ENCODE results near the gene PLEKHA8.
A peak's percentile ranks its signal among the peaks of the same experiment; 100 is the strongest.
"Not testable (repeated sequence)": the region's sequence is repeated elsewhere in the genome, so short reads cannot be mapped to it uniquely, and the experiment has no call there.

The PLEKHA8 gene

GRCh38 chr7:30065746-30066145 is 37.5 kb downstream of the PLEKHA8 start:
- DNase-seq (ENCODE audit: low spot score), result no peak

GRCh38 chr7:30066687-30067086 is 38.5 kb downstream of the PLEKHA8 start:
- no peak for DNase-seq (ENCODE audit: low spot score)

- DNase-seq (ENCODE audit: low spot score), result no peak
Measured at GRCh38 chr7:30068117-30068516, 39.9 kb downstream of the PLEKHA8 start.

- no peak for DNase-seq (ENCODE audit: low spot score)
Measured at GRCh38 chr7:30069096-30069867, 41.1 kb downstream of the PLEKHA8 start.

GRCh38 chr7:30070052-30070451 is 41.8 kb downstream of the PLEKHA8 start:
- DNase-seq (ENCODE audit: low spot score), result no peak

GRCh38 chr7:30072735-30073134 is 44.5 kb downstream of the PLEKHA8 start:
- no peak for DNase-seq (ENCODE audit: low spot score)

GRCh38 chr7:30074422-30075030 is 46.3 kb downstream of the PLEKHA8 start:
- peak; percentile 18 for DNase-seq (ENCODE audit: low spot score)

GRCh38 chr7:30076411-30076810 is 48.2 kb downstream of the PLEKHA8 start:
- no peak for DNase-seq (ENCODE audit: low spot score)

GRCh38 chr7:30078280-30078679 is 50.1 kb downstream of the PLEKHA8 start:
- no peak for DNase-seq (ENCODE audit: low spot score)

- no peak for DNase-seq (ENCODE audit: low spot score)
Measured at GRCh38 chr7:30079880-30080279, 51.7 kb downstream of the PLEKHA8 start.

GRCh38 chr7:30080818-30081217 is 52.6 kb downstream of the PLEKHA8 start:
- no peak for DNase-seq (ENCODE audit: low spot score)

GRCh38 chr7:30082686-30083085 is 54.5 kb downstream of the PLEKHA8 start:
- DNase-seq (ENCODE audit: low spot score), result no peak

- no peak for DNase-seq (ENCODE audit: low spot score)
Measured at GRCh38 chr7:30083334-30083733, 55.1 kb downstream of the PLEKHA8 start.

- DNase-seq (ENCODE audit: low spot score), result no peak
Measured at GRCh38 chr7:30084212-30084611, 56.0 kb downstream of the PLEKHA8 start.

GRCh38 chr7:30086529-30086928 is 58.3 kb downstream of the PLEKHA8 start:
- DNase-seq (ENCODE audit: low spot score), result no peak

- no peak for DNase-seq (ENCODE audit: low spot score)
Measured at GRCh38 chr7:30087371-30087770, 59.2 kb downstream of the PLEKHA8 start.

GRCh38 chr7:30088362-30088761 is 60.1 kb downstream of the PLEKHA8 start:
- DNase-seq (ENCODE audit: low spot score), result no peak

- no peak for DNase-seq (ENCODE audit: low spot score)
Measured at GRCh38 chr7:30090111-30090510, 61.9 kb downstream of the PLEKHA8 start.

GRCh38 chr7:30091491-30091912 is 63.3 kb downstream of the PLEKHA8 start:
- no peak for DNase-seq (ENCODE audit: low spot score)

- DNase-seq (ENCODE audit: low spot score), result no peak
Measured at GRCh38 chr7:30091987-30092386, 63.8 kb downstream of the PLEKHA8 start.

GRCh38 chr7:30093420-30093952 is 65.3 kb downstream of the PLEKHA8 start:
- DNase-seq (ENCODE audit: low spot score), result no peak

- DNase-seq (ENCODE audit: low spot score), result not testable (repeated sequence)
Measured at GRCh38 chr7:30098599-30098998, 70.4 kb downstream of the PLEKHA8 start.

- no peak for DNase-seq (ENCODE audit: low spot score)
Measured at GRCh38 chr7:30102281-30102680, 74.1 kb downstream of the PLEKHA8 start.
